ENCODE measurements around the gene AMFR.

The AMFR gene

GRCh38 chr16:56314244-56314850 is 111.0 kb downstream of the AMFR start (continued):
- no peak for TF ChIP-seq KLF7 (tag by site-specific recombination; IDR thresholded peaks at IDR 0.05; ENCODE audit: borderline replicate concordance)
- TF ChIP-seq ZNF777 (tag by site-specific recombination; IDR thresholded peaks at IDR 0.05; ENCODE audit: borderline replicate concordance) = no peak
- TF ChIP-seq ZNF555 (tag by site-specific recombination; conservative IDR thresholded peaks at IDR 0.05) = no peak
- no peak for TF ChIP-seq GLIS2 (tag by site-specific recombination; IDR thresholded peaks at IDR 0.05)
- TF ChIP-seq ELK4 (IDR thresholded peaks at IDR 0.05; ENCODE audit: borderline replicate concordance, low read depth, low read length) = no peak
- no peak for TF ChIP-seq GFI1B (tag by site-specific recombination; IDR thresholded peaks at IDR 0.05)
- no peak for TF ChIP-seq ZBTB21 (tag by site-specific recombination; IDR thresholded peaks at IDR 0.05)

DNA sequence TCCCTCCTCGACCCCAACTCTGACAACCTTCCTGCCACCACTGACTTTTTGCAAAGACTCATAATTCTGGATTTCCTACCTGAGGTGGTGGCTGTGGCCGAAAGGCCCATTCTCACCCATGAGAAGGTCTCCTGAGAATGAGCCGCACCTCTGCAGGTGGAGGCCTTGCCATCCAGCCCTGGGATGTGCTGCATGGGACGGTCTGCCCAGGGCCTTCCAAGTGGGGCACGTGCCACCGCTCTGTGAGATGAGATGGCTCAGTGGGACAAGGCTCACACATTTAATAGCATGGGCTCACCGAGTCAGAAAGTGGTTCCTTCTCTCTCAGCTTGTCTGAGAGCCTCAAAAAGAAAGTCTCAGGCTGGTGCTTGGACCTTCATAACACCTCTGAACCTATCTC is 112.8 kb downstream of the AMFR start:
- H3K36me3 ChIP-seq (ENCODE audit: control insufficient read depth in 2 of 2, insufficient read depth in 1 of 2, low read length in 2 of 2) = no peaks in the 10 kb centered on the region
- POLR2A ChIA-PET = no interaction called here
- no peak overlapping the region for H3K27ac ChIP-seq (ENCODE audit: extremely low read depth, low read depth, low read length)
- no peak overlapping the region for H3K4me3 ChIP-seq (ENCODE audit: low read depth, low read length)
- no peaks in the 10 kb centered on the region for H3K9me3 ChIP-seq (ENCODE audit: control insufficient read depth, insufficient read depth, low read depth, low read length)
- TF ChIP-seq ZBTB20 (tag by site-specific recombination; IDR thresholded peaks at IDR 0.05) (no peak), HOXC10 (CRISPR knock-in tag; IDR thresholded peaks at IDR 0.05) (no peak), ZNF544 (tag by site-specific recombination; IDR thresholded peaks at IDR 0.05) (no peak), ZNF274 (IDR thresholded peaks at IDR 0.05; ENCODE audit: low read length) (no peak), ZNF274 (tag by site-specific recombination; IDR thresholded peaks at IDR 0.05; ENCODE audit: borderline replicate concordance) (no peak), ZSCAN23 (tag by site-specific recombination; IDR thresholded peaks at IDR 0.05) (no peak), ZNF792 (tag by site-specific recombination; IDR thresholded peaks at IDR 0.05) (no peak), ZNF426 (tag by site-specific recombination; IDR thresholded peaks at IDR 0.05) (no peak)
- TF ChIP-seq, protein P1, sequence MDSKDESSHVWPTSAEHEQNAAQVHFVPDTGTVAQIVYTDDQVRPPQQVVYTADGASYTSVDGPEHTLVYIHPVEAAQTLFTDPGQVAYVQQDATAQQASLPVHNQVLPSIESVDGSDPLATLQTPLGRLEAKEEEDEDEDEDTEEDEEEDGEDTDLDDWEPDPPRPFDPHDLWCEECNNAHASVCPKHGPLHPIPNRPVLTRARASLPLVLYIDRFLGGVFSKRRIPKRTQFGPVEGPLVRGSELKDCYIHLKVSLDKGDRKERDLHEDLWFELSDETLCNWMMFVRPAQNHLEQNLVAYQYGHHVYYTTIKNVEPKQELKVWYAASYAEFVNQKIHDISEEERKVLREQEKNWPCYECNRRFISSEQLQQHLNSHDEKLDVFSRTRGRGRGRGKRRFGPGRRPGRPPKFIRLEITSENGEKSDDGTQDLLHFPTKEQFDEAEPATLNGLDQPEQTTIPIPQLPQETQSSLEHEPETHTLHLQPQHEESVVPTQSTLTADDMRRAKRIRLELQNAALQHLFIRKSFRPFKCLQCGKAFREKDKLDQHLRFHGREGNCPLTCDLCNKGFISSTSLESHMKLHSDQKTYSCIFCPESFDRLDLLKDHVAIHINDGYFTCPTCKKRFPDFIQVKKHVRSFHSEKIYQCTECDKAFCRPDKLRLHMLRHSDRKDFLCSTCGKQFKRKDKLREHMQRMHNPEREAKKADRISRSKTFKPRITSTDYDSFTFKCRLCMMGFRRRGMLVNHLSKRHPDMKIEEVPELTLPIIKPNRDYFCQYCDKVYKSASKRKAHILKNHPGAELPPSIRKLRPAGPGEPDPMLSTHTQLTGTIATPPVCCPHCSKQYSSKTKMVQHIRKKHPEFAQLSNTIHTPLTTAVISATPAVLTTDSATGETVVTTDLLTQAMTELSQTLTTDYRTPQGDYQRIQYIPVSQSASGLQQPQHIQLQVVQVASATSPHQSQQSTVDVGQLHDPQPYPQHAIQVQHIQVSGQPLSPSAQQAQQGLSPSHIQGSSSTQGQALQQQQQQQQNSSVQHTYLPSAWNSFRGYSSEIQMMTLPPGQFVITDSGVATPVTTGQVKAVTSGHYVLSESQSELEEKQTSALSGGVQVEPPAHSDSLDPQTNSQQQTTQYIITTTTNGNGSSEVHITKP (tag by site-specific recombination; IDR thresholded peaks at IDR 0.05) = no peak
- TF ChIP-seq, protein P2, sequence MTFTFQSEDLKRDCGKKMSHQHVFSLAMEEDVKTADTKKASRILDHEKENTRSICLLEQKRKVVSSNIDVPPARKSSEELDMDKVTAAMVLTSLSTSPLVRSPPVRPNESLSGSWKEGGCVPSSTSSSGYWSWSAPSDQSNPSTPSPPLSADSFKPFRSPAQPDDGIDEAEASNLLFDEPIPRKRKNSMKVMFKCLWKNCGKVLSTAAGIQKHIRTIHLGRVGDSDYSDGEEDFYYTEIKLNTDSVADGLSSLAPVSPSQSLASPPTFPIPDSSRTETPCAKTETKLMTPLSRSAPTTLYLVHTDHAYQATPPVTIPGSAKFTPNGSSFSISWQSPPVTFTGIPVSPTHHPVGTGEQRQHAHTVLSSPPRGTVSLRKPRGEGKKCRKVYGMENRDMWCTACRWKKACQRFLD (tag by site-specific recombination; IDR thresholded peaks at IDR 0.05) = no peak
- TF ChIP-seq, protein P3, sequence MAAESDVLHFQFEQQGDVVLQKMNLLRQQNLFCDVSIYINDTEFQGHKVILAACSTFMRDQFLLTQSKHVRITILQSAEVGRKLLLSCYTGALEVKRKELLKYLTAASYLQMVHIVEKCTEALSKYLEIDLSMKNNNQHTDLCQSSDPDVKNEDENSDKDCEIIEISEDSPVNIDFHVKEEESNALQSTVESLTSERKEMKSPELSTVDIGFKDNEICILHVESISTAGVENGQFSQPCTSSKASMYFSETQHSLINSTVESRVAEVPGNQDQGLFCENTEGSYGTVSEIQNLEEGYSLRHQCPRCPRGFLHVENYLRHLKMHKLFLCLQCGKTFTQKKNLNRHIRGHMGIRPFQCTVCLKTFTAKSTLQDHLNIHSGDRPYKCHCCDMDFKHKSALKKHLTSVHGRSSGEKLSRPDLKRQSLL (tag by site-specific recombination; IDR thresholded peaks at IDR 0.05) = no peak
- TF ChIP-seq, protein P4, sequence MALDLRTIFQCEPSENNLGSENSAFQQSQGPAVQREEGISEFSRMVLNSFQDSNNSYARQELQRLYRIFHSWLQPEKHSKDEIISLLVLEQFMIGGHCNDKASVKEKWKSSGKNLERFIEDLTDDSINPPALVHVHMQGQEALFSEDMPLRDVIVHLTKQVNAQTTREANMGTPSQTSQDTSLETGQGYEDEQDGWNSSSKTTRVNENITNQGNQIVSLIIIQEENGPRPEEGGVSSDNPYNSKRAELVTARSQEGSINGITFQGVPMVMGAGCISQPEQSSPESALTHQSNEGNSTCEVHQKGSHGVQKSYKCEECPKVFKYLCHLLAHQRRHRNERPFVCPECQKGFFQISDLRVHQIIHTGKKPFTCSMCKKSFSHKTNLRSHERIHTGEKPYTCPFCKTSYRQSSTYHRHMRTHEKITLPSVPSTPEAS (tag by site-specific recombination; IDR thresholded peaks at IDR 0.05) = no peak
- TF ChIP-seq, protein P5, sequence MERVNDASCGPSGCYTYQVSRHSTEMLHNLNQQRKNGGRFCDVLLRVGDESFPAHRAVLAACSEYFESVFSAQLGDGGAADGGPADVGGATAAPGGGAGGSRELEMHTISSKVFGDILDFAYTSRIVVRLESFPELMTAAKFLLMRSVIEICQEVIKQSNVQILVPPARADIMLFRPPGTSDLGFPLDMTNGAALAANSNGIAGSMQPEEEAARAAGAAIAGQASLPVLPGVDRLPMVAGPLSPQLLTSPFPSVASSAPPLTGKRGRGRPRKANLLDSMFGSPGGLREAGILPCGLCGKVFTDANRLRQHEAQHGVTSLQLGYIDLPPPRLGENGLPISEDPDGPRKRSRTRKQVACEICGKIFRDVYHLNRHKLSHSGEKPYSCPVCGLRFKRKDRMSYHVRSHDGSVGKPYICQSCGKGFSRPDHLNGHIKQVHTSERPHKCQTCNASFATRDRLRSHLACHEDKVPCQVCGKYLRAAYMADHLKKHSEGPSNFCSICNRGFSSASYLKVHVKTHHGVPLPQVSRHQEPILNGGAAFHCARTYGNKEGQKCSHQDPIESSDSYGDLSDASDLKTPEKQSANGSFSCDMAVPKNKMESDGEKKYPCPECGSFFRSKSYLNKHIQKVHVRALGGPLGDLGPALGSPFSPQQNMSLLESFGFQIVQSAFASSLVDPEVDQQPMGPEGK (tag by site-specific recombination; IDR thresholded peaks at IDR 0.05) = no peak
- CTCF ChIA-PET = interaction anchor here (1.2 kb wide), 1 partner anchor 66 kb away, joined by 3 read pairs; no protein-coding TSS in a partner anchor
- H3K4me1 ChIP-seq (ENCODE audit: control insufficient read depth, insufficient read depth, low read length) = no peaks in the 10 kb centered on the region
